H1 (cell line): Measurements from ENCODE around the gene XCL1.

Experiments
- CHD2 ChIP-seq: IDR thresholded peaks from 2 replicates; pipeline ENCODE4 v1.6.1; 2012; ENCODE audit warnings: low read length, improper control_type of control experiment
- CREB1 ChIP-seq: IDR thresholded peaks from 2 replicates; pipeline ENCODE4 v1.6.1; 2012; ENCODE audit warnings: inconsistent platforms
- EGR1 ChIP-seq: IDR thresholded peaks from 2 replicates; pipeline ENCODE4 v1.6.1; 2011; ENCODE audit warnings: low read depth, low read length, borderline replicate concordance
- EP300 ChIP-seq, 2 experiments: IDR thresholded peaks; 1 replicate in 1 of 2; 2 replicates in 1 of 2; pipeline ENCODE4 v1.6.1; 2011 to 2012; ENCODE audit warnings: low read depth in 2 of 2, low read length in 2 of 2, mild to moderate bottlenecking in 2 of 2, borderline replicate concordance in 1 of 2, inconsistent platforms in 1 of 2, moderate library complexity in 1 of 2
- HDAC6 ChIP-seq: IDR thresholded peaks from one replicate; pipeline ENCODE4 v1.7.1; 2012; ENCODE audit warnings: low read depth, mild to moderate bottlenecking, inconsistent platforms, low read length, moderate library complexity
- PHF8 ChIP-seq: fragments of 200-600 bp; sonication (generic); conservative IDR thresholded peaks from 2 replicates; pipeline ENCODE4 v1.7.1; 2012; ENCODE audit warnings: low read depth, mild to moderate bottlenecking, inconsistent platforms, low read length, moderate library complexity
- POLR2A ChIP-seq, 2 experiments: IDR thresholded peaks; 1 replicate in 1 of 2; 2 replicates in 1 of 2; pipeline ENCODE4 v1.6.1; 2011; ENCODE audit warnings: low read depth in 2 of 2, low read length in 2 of 2, mild to moderate bottlenecking in 2 of 2; ENCODE audit errors: control extremely low read depth in 1 of 2
- RBBP5 ChIP-seq: IDR thresholded peaks from 2 replicates; pipeline ENCODE4 v1.7.1; 2012; ENCODE audit warnings: low read depth, mild to moderate bottlenecking, inconsistent platforms, low read length, moderate library complexity, borderline replicate concordance
- SP1 ChIP-seq: IDR thresholded peaks from 2 replicates; pipeline ENCODE4 v1.6.1; 2011; ENCODE audit warnings: low read depth, low read length
- TEAD4 ChIP-seq: IDR thresholded peaks from 2 replicates; pipeline ENCODE4 v1.6.1; 2012; ENCODE audit warnings: low read depth, low read length, inconsistent platforms, mixed read lengths
- YY1 ChIP-seq: IDR thresholded peaks from 2 replicates; pipeline ENCODE4 v1.6.1; 2011; ENCODE audit warnings: low read depth, mild to moderate bottlenecking, low read length
- TF ChIP-seq, protein P1 (sequence below), 3 experiments: IDR thresholded peaks; 1 replicate in 2 of 3; 2 replicates in 1 of 3; pipeline versions ENCODE4 v1.5.1 to v1.6.1; 2011; ENCODE audit warnings: low read length in 3 of 3, mild to moderate bottlenecking in 3 of 3, inconsistent platforms in 2 of 3, low read depth in 1 of 3, moderate library complexity in 1 of 3; ENCODE audit not compliant: insufficient read depth in 1 of 3; ENCODE audit errors: control extremely low read depth in 1 of 3
- TF ChIP-seq, protein P2 (sequence below): IDR thresholded peaks from 2 replicates; pipeline ENCODE4 v1.6.1; 2012; ENCODE audit warnings: inconsistent platforms
- TF ChIP-seq, protein P3 (sequence below): IDR thresholded peaks from 2 replicates; pipeline ENCODE4 v1.6.1; 2011; ENCODE audit warnings: low read length, improper control_type of control experiment

DNA sequence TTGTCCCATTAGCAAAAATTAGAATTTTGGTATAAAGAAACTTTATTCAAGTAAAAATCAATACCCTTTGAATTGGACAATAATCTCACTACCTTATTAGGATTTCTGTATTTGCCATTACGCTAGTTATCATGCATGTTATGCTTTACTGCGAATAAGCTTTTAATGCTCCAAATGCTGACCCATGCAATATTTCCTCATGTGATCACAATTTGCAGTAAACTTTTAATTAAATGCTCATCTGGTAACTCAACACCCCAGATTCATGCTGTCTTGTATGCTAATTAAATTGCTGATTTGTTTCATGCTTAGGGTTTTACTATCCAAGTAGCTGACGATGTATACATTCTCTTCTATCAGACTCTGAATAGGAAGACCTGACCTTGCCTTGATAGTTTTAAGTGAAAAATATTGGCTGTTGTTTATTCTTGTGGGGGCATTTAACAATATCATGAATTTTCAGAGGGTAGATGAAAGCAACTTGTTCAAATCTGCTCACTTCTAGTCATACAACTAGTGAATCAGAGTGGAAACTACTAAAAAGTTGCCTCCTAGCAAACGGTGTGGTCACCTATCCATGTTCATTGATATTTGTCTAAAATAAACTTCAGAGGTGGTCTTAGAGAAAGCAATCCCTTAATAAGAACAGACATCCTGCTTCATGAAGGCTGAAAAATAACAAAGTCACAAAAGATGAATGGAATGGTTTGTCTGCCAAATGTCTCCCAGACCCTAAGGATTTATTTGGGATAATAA is 5.6 kb downstream of the XCL1 start:
- TF ChIP-seq, protein P1, sequence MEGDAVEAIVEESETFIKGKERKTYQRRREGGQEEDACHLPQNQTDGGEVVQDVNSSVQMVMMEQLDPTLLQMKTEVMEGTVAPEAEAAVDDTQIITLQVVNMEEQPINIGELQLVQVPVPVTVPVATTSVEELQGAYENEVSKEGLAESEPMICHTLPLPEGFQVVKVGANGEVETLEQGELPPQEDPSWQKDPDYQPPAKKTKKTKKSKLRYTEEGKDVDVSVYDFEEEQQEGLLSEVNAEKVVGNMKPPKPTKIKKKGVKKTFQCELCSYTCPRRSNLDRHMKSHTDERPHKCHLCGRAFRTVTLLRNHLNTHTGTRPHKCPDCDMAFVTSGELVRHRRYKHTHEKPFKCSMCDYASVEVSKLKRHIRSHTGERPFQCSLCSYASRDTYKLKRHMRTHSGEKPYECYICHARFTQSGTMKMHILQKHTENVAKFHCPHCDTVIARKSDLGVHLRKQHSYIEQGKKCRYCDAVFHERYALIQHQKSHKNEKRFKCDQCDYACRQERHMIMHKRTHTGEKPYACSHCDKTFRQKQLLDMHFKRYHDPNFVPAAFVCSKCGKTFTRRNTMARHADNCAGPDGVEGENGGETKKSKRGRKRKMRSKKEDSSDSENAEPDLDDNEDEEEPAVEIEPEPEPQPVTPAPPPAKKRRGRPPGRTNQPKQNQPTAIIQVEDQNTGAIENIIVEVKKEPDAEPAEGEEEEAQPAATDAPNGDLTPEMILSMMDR (IDR thresholded peaks at IDR 0.05; ENCODE audit: control extremely low read depth in 1 of 3, insufficient read depth in 1 of 3, low read depth in 1 of 3, low read length in 3 of 3), result no peak
- TF ChIP-seq, protein P2, sequence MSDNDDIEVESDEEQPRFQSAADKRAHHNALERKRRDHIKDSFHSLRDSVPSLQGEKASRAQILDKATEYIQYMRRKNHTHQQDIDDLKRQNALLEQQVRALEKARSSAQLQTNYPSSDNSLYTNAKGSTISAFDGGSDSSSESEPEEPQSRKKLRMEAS, result no peak
- TF ChIP-seq EP300 (IDR thresholded peaks at IDR 0.05; ENCODE audit: borderline replicate concordance in 1 of 2, low read depth in 2 of 2, low read length in 2 of 2), result no peak
- no peak for TF ChIP-seq EGR1
- no peak for TF ChIP-seq YY1
- TF ChIP-seq, protein P3, sequence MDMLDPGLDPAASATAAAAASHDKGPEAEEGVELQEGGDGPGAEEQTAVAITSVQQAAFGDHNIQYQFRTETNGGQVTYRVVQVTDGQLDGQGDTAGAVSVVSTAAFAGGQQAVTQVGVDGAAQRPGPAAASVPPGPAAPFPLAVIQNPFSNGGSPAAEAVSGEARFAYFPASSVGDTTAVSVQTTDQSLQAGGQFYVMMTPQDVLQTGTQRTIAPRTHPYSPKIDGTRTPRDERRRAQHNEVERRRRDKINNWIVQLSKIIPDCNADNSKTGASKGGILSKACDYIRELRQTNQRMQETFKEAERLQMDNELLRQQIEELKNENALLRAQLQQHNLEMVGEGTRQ, result no peak
- TF ChIP-seq SP1, result no peak
- no peak for TF ChIP-seq TEAD4
- TF ChIP-seq HDAC6, result no peak
- no peak for TF ChIP-seq RBBP5
- TF ChIP-seq POLR2A (IDR thresholded peaks at IDR 0.05; ENCODE audit: control extremely low read depth in 1 of 2, low read depth in 2 of 2, low read length in 2 of 2), result no peak
- TF ChIP-seq CREB1, result no peak
- no peak for TF ChIP-seq PHF8
- TF ChIP-seq CHD2, result no peak
